ENCODE data around the gene PPP2R5C.

DNA sequence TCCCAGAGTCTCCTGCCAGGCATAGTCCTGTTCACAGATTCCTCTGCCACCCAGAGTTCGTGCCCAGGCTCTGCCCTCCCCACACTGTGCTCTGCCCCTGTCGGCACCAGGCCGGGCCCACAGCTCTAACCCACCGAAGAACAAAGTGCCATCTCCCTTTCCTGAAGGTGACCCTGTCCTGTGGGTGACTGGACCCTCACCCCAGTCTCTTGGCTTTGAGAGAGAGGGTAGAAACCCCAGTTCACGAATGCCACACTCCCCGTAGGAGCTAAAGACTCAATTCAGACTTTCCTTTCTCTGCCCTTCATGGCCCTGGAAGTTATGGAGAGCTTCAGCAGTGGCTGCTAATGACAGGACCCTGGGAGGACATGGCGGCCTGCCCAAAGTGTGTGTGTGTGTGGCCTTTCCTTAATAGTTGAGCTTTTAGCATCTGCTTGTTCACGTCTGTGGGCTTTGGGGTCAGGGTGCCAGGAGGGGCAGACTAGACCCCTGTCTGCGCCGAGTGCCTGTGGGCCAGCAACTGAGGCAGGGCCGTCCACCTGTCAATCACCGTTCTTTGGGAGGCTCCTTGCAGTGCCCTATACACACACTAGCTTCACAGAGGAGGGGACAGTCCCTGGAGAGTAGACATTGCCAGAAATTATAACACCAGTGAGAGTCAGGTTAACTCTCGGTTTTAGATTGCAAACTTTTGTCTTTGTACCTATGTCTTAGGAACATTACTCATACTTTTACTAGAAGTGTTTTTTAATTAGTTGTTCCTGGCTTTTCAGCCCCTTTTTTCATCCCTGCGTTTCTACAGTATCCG, 118.2 kb downstream of the PPP2R5C start:
- no peak for TF ChIP-seq EP300 (IDR thresholded peaks at IDR 0.05; ENCODE audit: borderline replicate concordance)
- no peak for TF ChIP-seq RAD21 (IDR thresholded peaks at IDR 0.05; ENCODE audit: low read depth)
- no peak for TF ChIP-seq YY1 (IDR thresholded peaks at IDR 0.05; ENCODE audit: low read depth)
- TF ChIP-seq EGR1 (IDR thresholded peaks at IDR 0.05) = no peak
- TF ChIP-seq, protein P1, sequence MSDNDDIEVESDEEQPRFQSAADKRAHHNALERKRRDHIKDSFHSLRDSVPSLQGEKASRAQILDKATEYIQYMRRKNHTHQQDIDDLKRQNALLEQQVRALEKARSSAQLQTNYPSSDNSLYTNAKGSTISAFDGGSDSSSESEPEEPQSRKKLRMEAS (IDR thresholded peaks at IDR 0.05) = no peak
- TF ChIP-seq, protein P2, sequence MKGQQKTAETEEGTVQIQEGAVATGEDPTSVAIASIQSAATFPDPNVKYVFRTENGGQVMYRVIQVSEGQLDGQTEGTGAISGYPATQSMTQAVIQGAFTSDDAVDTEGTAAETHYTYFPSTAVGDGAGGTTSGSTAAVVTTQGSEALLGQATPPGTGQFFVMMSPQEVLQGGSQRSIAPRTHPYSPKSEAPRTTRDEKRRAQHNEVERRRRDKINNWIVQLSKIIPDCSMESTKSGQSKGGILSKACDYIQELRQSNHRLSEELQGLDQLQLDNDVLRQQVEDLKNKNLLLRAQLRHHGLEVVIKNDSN (IDR thresholded peaks at IDR 0.05) = no peak
- TF ChIP-seq, protein P3, sequence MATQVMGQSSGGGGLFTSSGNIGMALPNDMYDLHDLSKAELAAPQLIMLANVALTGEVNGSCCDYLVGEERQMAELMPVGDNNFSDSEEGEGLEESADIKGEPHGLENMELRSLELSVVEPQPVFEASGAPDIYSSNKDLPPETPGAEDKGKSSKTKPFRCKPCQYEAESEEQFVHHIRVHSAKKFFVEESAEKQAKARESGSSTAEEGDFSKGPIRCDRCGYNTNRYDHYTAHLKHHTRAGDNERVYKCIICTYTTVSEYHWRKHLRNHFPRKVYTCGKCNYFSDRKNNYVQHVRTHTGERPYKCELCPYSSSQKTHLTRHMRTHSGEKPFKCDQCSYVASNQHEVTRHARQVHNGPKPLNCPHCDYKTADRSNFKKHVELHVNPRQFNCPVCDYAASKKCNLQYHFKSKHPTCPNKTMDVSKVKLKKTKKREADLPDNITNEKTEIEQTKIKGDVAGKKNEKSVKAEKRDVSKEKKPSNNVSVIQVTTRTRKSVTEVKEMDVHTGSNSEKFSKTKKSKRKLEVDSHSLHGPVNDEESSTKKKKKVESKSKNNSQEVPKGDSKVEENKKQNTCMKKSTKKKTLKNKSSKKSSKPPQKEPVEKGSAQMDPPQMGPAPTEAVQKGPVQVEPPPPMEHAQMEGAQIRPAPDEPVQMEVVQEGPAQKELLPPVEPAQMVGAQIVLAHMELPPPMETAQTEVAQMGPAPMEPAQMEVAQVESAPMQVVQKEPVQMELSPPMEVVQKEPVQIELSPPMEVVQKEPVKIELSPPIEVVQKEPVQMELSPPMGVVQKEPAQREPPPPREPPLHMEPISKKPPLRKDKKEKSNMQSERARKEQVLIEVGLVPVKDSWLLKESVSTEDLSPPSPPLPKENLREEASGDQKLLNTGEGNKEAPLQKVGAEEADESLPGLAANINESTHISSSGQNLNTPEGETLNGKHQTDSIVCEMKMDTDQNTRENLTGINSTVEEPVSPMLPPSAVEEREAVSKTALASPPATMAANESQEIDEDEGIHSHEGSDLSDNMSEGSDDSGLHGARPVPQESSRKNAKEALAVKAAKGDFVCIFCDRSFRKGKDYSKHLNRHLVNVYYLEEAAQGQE (IDR thresholded peaks at IDR 0.05; ENCODE audit: low read depth) = no peak
- TF ChIP-seq CEBPB (IDR thresholded peaks at IDR 0.05) = no peak
